Activated CD4-positive, alpha-beta T cell treated with anti-CD3 and anti-CD28 coated beads, Interleukin-2, amount 10 ng/mL, durations not matched to agents 7 days and 5 days (primary cell): Measurements from ENCODE around the gene ATP6V0A4. TPM values are rescaled to one million over a fixed set of nuclear protein-coding genes. Genes with fewer than 3 reads are reported as not detected.

ENCODE experiments used
- CTCF ChIA-PET: fragments of 350-600 bp; sonication (Branson Sonifier 250); formaldehyde crosslinking; loops from one replicate; lab custom pipeline; 2021; ENCODE audit warnings: antibody characterized with exemption; lab: Charles Lee
- POLR2A ChIA-PET: fragments of 350-600 bp; sonication (Branson Sonifier 250); formaldehyde crosslinking; loops from one replicate; lab custom pipeline; 2021; ENCODE audit warnings: antibody characterized with exemption; lab: Charles Lee
- DNase-seq: peaks from one replicate; pipeline ENCODE4 v3.0.0-alpha.2; 2020
- H3K27ac Mint-ChIP-seq: one replicate; pipeline ENCODE4 v1.8.0; 2021; ENCODE audit warnings: mild to moderate bottlenecking, moderate library complexity, mixed read lengths
- H3K27me3 Mint-ChIP-seq: one replicate; pipeline ENCODE4 v1.8.0; 2021; ENCODE audit warnings: mixed read lengths
- H3K36me3 Mint-ChIP-seq: one replicate; pipeline ENCODE4 v1.8.0; 2021; ENCODE audit warnings: low read depth, mixed read lengths
- H3K4me1 Mint-ChIP-seq: one replicate; pipeline ENCODE4 v1.8.0; 2021; ENCODE audit warnings: mixed read lengths
- H3K4me3 Mint-ChIP-seq: one replicate; pipeline ENCODE4 v1.8.0; 2021; ENCODE audit warnings: mild to moderate bottlenecking, moderate library complexity, mixed read lengths
- H3K9me3 Mint-ChIP-seq: one replicate; pipeline ENCODE4 v1.8.0; 2021; ENCODE audit warnings: mixed read lengths
- total RNA-seq, 2 experiments: library from RNA; stranded (reverse); gene quantifications; one replicate each; pipeline ENCODE4 v1.2.3, GENCODE V29; 2021

The ATP6V0A4 gene
- total RNA-seq, 2 experiments from 2014 or later, result not detected

GRCh38 chr7:138756591-138757242, 41.3 kb downstream of the ATP6V0A4 start:
- H3K36me3 Mint-ChIP-seq, result no peaks in the 10 kb centered on the region
- no peak overlapping the region for H3K4me3 Mint-ChIP-seq
- peaks cover 44% of the 10 kb centered on the region for H3K4me1 Mint-ChIP-seq
- ChIA-PET POLR2A (no interaction called here), CTCF (interaction anchor here (0.9 to 1.3 kb wide), 2 partner anchors 334 to 738 kb away, joined by 3 to 4 read pairs; no protein-coding TSS in a partner anchor)
- no peak overlapping the region for H3K27ac Mint-ChIP-seq
- DNase-seq, result no peak
- no peaks in the 10 kb centered on the region for H3K9me3 Mint-ChIP-seq
- H3K27me3 Mint-ChIP-seq, result no peaks in the 10 kb centered on the region

DNA sequence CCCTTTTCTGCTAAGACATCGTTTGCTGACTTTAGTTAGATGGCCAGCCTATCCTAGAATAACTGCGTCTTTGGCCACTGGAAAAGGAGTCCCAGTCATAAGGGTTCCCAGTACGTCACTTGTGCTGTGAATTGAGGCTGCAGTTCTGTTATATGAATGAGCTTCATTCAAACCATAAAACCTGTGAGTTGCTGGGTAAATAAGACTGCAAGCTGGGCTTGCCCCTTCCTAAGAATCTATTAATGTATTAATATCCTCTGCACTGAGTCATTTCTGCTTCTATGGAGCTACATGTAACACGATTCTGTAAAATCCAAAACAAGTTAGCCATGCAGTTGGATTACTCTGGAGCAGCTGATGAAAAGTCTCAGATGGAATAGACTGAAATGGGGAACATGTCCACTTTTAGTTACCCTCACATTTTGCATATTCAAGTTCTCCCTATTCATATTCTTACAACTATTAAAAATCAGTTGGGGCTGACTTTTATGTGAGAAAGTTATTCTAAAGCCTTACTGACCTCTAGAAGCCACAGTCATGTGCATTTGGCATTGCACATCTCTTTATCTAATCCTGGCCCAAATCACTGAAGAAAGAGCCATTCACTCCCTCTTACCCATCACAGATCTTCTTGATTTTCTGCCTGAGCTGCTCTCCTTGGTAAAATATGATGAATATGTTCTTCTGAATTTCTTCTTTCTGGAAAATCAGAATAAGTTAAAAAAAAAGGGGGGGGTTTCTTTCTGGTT, 42.0 kb downstream of the ATP6V0A4 start:
- Mint-ChIP-seq H3K4me1 (peaks cover 51% of the 10 kb centered on the region), H3K4me3 (no peak overlapping the region), H3K27ac (no peak overlapping the region), H3K36me3 (no peaks in the 10 kb centered on the region), H3K9me3 (no peaks in the 10 kb centered on the region), H3K27me3 (no peaks in the 10 kb centered on the region)
- ChIA-PET CTCF (interaction anchor here (1.3 kb wide), 1 partner anchor 335 kb away, joined by 3 read pairs; no protein-coding TSS in a partner anchor), POLR2A (no interaction called here)
- DNase-seq, result no peak

GRCh38 chr7:138755331-138755747, 42.7 kb downstream of the ATP6V0A4 start:
- Mint-ChIP-seq H3K36me3 (no peaks in the 10 kb centered on the region), H3K27ac (no peak overlapping the region), H3K9me3 (peaks cover 2% of the 10 kb centered on the region), H3K4me1 (peaks cover 58% of the 10 kb centered on the region), H3K4me3 (no peak overlapping the region), H3K27me3 (no peaks in the 10 kb centered on the region)
- no peak for DNase-seq
- ChIA-PET CTCF (no interaction called here), POLR2A (no interaction called here)

- no peak overlapping the region for H3K4me3 Mint-ChIP-seq
- H3K9me3 Mint-ChIP-seq, result peaks cover 2% of the 10 kb centered on the region
- ChIA-PET CTCF (interaction anchor here (1.6 kb wide), 1 partner anchor 15 kb away, joined by 4 read pairs; no protein-coding TSS in a partner anchor), POLR2A (no interaction called here)
- no peaks in the 10 kb centered on the region for H3K27me3 Mint-ChIP-seq
- H3K27ac Mint-ChIP-seq, result peak overlapping the region; percentile 93
- no peak for DNase-seq
- no peaks in the 10 kb centered on the region for H3K36me3 Mint-ChIP-seq
- H3K4me1 Mint-ChIP-seq, result peaks cover 75% of the 10 kb centered on the region
Measured at GRCh38 chr7:138753610-138754009, 44.4 kb downstream of the ATP6V0A4 start.

DNA sequence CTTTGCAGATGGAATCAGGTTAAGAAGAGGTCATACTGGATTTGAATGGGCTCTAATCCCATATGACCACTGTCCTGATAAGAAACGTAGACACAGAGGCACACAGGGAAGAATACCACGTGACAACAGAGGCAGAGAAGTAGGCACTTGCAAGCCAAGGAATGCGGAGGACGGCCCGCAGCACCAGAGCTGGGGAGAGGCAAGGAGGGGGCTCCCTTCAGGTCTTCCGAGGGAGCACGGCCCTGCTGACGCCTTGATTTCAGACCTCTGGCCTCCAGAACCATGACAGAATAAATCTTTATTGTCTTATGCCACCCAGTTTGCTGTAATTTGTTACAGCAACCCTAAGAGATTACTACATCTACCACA, 44.9 kb downstream of the ATP6V0A4 start:
- Mint-ChIP-seq H3K4me3 (peak overlapping the region; percentile 35), H3K9me3 (peaks cover 2% of the 10 kb centered on the region), H3K4me1 (peaks cover 77% of the 10 kb centered on the region), H3K27ac (peak overlapping the region; percentile 93), H3K36me3 (no peaks in the 10 kb centered on the region), H3K27me3 (no peaks in the 10 kb centered on the region)
- ChIA-PET CTCF (interaction anchor here (0.7 to 3.4 kb wide), 3 partner anchors 14 to 293 kb away, joined by 3 to 23 read pairs (median 4); partner anchors contain the start of gene TRIM24), POLR2A (interaction anchor here (1.1 kb wide), 1 partner anchor 133 kb away, joined by 3 read pairs; no protein-coding TSS in a partner anchor)
- DNase-seq, result no peak

DNA sequence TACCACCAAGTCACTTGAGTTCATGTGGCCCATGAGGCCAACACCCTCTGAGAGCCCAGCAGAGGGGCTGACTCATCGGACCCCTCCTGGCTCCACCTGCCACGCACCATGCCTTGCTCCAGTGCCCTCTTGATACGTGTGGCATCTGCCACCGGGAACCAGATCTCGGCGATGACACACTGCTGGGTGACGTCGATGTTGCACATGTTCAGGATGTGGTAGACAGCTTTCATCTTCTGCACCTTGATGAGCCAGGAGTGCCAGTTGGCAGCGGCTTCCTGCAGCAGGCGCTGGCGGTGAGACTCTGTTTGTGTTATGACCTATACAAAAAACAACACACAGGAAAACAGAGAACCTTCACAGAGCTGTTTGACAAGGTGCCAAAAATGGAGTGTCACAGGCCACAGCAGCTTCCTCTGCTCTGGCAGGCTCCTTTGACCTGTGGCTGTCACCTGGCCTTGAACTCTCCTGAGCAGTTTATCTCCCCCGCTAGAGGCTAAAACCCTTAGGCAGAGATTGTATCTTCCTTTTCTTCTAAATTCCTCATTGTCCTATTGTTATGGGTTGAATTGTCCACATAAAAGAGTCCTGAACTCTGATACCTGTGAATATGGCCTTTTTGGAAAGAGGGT, 45.4 kb downstream of the ATP6V0A4 start:
- Mint-ChIP-seq H3K9me3 (peaks cover 2% of the 10 kb centered on the region), H3K4me1 (peaks cover 75% of the 10 kb centered on the region), H3K4me3 (peak overlapping the region; percentile 35), H3K27ac (peak overlapping the region; percentile 93), H3K27me3 (no peaks in the 10 kb centered on the region), H3K36me3 (no peaks in the 10 kb centered on the region)
- POLR2A ChIA-PET, result interaction anchor here (1.1 kb wide), 1 partner anchor 134 kb away, joined by 3 read pairs; no protein-coding TSS in a partner anchor
- DNase-seq, result peak; percentile 97
- CTCF ChIA-PET, result interaction anchor here (0.6 to 3.4 kb wide), 3 partner anchors 14 to 293 kb away, joined by 3 to 23 read pairs (median 3); partner anchors contain the start of gene TRIM24

- peaks cover 2% of the 10 kb centered on the region for H3K9me3 Mint-ChIP-seq
- ChIA-PET POLR2A (no interaction called here), CTCF (interaction anchor here (1.2 to 3.4 kb wide), 2 partner anchors 12 to 24 kb away, joined by 4 to 23 read pairs; no protein-coding TSS in a partner anchor)
- no peaks in the 10 kb centered on the region for H3K27me3 Mint-ChIP-seq
- no peaks in the 10 kb centered on the region for H3K36me3 Mint-ChIP-seq
- H3K4me1 Mint-ChIP-seq, result peaks cover 67% of the 10 kb centered on the region
- DNase-seq, result no peak
- H3K4me3 Mint-ChIP-seq, result no peak overlapping the region
- peak overlapping the region; percentile 93 for H3K27ac Mint-ChIP-seq
Measured at GRCh38 chr7:138750901-138751464, 47.0 kb downstream of the ATP6V0A4 start.

- H3K27ac Mint-ChIP-seq, result peak overlapping the region; percentile 47
Measured at GRCh38 chr7:138750473-138750872, 47.5 kb downstream of the ATP6V0A4 start.

DNA sequence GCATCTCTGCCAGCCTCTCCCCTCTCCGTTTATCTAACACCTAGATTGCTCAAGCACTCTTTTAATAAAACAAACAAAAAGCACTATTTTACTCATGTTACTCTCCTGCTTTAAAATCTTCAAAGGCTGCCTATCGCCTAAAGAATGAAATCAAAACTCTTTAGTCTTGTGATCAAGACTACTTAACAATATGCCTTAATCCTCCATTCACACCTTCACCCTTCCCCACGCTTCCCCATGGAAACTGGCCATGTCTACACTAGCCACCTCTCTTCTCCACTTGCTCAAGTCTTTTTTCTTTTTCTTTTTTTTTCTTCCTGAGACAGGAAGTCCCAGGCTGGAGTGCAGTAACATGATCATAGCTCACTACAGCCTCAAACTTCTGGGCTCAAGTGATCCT, 48.0 kb downstream of the ATP6V0A4 start:
- POLR2A ChIA-PET, result interaction anchor here (0.7 kb wide), 1 partner anchor 12 kb away, joined by 3 read pairs; no protein-coding TSS in a partner anchor
- no peak for DNase-seq
- Mint-ChIP-seq H3K27me3 (no peaks in the 10 kb centered on the region), H3K4me1 (peaks cover 70% of the 10 kb centered on the region), H3K4me3 (no peak overlapping the region), H3K27ac (peak overlapping the region; percentile 47), H3K9me3 (peaks cover 2% of the 10 kb centered on the region), H3K36me3 (no peaks in the 10 kb centered on the region)
- CTCF ChIA-PET, result interaction anchor here (0.9 to 3.4 kb wide), 4 partner anchors 11 to 748 kb away, joined by 3 to 23 read pairs (median 4); partner anchors contain the start of gene CREB3L2

More at GRCh38 chr7:138750473-138750872, 47.5 kb downstream of the ATP6V0A4 start:
- ChIA-PET POLR2A (no interaction called here), CTCF (interaction anchor here (1.2 to 3.4 kb wide), 2 partner anchors 12 to 24 kb away, joined by 4 to 23 read pairs; no protein-coding TSS in a partner anchor)
- Mint-ChIP-seq H3K4me3 (no peak overlapping the region), H3K36me3 (no peaks in the 10 kb centered on the region), H3K9me3 (peaks cover 2% of the 10 kb centered on the region), H3K4me1 (peaks cover 65% of the 10 kb centered on the region), H3K27me3 (no peaks in the 10 kb centered on the region)
- DNase-seq, result no peak

GRCh38 chr7:138748666-138749065, 49.3 kb downstream of the ATP6V0A4 start:
- Mint-ChIP-seq H3K9me3 (peaks cover 2% of the 10 kb centered on the region), H3K36me3 (no peaks in the 10 kb centered on the region), H3K4me1 (peaks cover 70% of the 10 kb centered on the region), H3K4me3 (no peak overlapping the region), H3K27ac (no peak overlapping the region), H3K27me3 (no peaks in the 10 kb centered on the region)
- ChIA-PET CTCF (interaction anchor here (0.7 to 1.3 kb wide), 5 partner anchors 9 to 747 kb away, joined by 3 to 4 read pairs (median 3); partner anchors contain the start of gene CREB3L2), POLR2A (no interaction called here)
- no peak for DNase-seq

DNA sequence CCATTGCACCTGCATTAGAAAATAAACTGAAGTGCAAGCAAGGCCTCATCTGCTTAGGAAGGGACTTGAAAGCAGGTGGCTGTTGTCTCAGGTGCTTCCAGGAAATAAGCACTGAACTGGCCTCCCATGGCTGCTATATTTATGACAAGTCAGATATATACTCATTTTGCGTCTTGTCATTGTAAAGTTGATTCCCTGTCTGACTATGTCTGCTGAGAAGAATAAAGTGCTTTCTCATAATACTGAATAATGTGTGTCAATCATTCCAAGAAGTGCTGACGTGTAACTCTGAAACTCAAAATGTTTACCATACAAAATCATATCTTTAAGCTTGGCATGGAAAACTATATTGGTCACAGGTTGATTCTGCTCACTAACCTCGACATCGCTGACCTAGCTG, 51.9 kb downstream of the ATP6V0A4 start:
- Mint-ChIP-seq H3K4me1 (peaks cover 44% of the 10 kb centered on the region), H3K36me3 (no peaks in the 10 kb centered on the region), H3K27me3 (no peaks in the 10 kb centered on the region), H3K9me3 (peaks cover 2% of the 10 kb centered on the region), H3K4me3 (no peak overlapping the region), H3K27ac (no peak overlapping the region)
- CTCF ChIA-PET, result no interaction called here
- peak; percentile 24 for DNase-seq
- POLR2A ChIA-PET, result interaction anchor here (0.6 kb wide), 1 partner anchor 37 kb away, joined by 4 read pairs; no protein-coding TSS in a partner anchor

DNA sequence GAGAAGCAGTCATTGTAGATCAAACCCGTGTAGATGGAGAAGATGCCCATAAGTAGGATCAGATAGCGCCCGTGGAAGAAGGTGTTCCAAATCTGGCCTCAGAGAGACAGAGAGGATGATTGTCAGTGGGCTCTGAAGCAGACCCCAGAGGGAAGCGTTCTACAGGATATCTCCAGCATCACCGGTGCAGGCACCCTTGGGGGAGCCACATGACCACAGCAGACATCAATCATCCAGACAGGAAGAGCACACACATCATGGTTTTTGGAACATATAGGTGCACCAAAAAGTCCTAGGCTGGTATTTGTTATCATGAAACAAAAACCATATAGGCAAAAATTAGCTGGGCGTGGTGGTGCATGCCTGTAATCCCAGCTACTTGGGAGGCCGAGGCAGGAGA, 52.8 kb downstream of the ATP6V0A4 start:
- ChIA-PET POLR2A (no interaction called here), CTCF (no interaction called here)
- no peak for DNase-seq
- no peaks in the 10 kb centered on the region for H3K27me3 Mint-ChIP-seq
- peaks cover 36% of the 10 kb centered on the region for H3K4me1 Mint-ChIP-seq
- H3K4me3 Mint-ChIP-seq, result no peak overlapping the region
- H3K36me3 Mint-ChIP-seq, result no peaks in the 10 kb centered on the region
- H3K9me3 Mint-ChIP-seq, result no peaks in the 10 kb centered on the region
- peak overlapping the region; percentile 14 for H3K27ac Mint-ChIP-seq
